Measurements from ENCODE around the gene COG2.
"Not testable (repeated sequence)": the region's sequence is repeated elsewhere in the genome, so short reads cannot be mapped to it uniquely, and the experiment has no call there.

The COG2 gene

GRCh38 chr1:230642263-230642959, at the start of gene COG2:
Gene COG2 (plus strand): TSS chr1:230642481. CDS start chr1:230642607, 126 bp downstream.
- Mint-ChIP-seq H3K4me1 (ENCODE audit: low read depth) (peaks cover 63% of the 10 kb centered on the region), H3K4me3 (peak within 1 kb of the TSS; percentile 100), H3K36me3 (ENCODE audit: low read depth) (peaks cover 19% of the 10 kb centered on the region), H3K9me3 (no peaks in the 10 kb centered on the region), H3K27me3 (peaks cover 18% of the 10 kb centered on the region), H3K27ac (peak within 1 kb of the TSS; percentile 97)

- no peak overlapping the region for H3K27ac Mint-ChIP-seq
- H3K4me3 Mint-ChIP-seq: no peak overlapping the region
- peaks cover 54% of the 10 kb centered on the region for H3K27me3 Mint-ChIP-seq
- H3K9me3 Mint-ChIP-seq: no peaks in the 10 kb centered on the region
- H3K36me3 Mint-ChIP-seq (ENCODE audit: low read depth): no peaks in the 10 kb centered on the region
- no peaks in the 10 kb centered on the region for H3K4me1 Mint-ChIP-seq (ENCODE audit: low read depth)
These were observed 49.4 kb upstream of the COG2 start for GRCh38 chr1:230592848-230593414.

- no peaks in the 10 kb centered on the region for H3K36me3 Mint-ChIP-seq (ENCODE audit: low read depth)
These were observed 48.0 kb upstream of the COG2 start for GRCh38 chr1:230594214-230594773.

GRCh38 chr1:230595181-230595580, 47.1 kb upstream of the COG2 start:
- no peak overlapping the region for H3K4me3 Mint-ChIP-seq
- H3K27ac Mint-ChIP-seq: no peak overlapping the region
- H3K36me3 Mint-ChIP-seq (ENCODE audit: low read depth): no peaks in the 10 kb centered on the region
- H3K9me3 Mint-ChIP-seq: peaks cover 5% of the 10 kb centered on the region
- no peaks in the 10 kb centered on the region for H3K4me1 Mint-ChIP-seq (ENCODE audit: low read depth)
- H3K27me3 Mint-ChIP-seq: peaks cover 44% of the 10 kb centered on the region

More at GRCh38 chr1:230594214-230594773, 48.0 kb upstream of the COG2 start:
- H3K4me1 Mint-ChIP-seq (ENCODE audit: low read depth): no peaks in the 10 kb centered on the region
- no peak overlapping the region for H3K27ac Mint-ChIP-seq
- peaks cover 41% of the 10 kb centered on the region for H3K27me3 Mint-ChIP-seq
- H3K9me3 Mint-ChIP-seq: peaks cover 5% of the 10 kb centered on the region
- H3K4me3 Mint-ChIP-seq: no peak overlapping the region

GRCh38 chr1:230596306-230596705, 46.0 kb upstream of the COG2 start:
- Mint-ChIP-seq H3K9me3 (peaks cover 5% of the 10 kb centered on the region), H3K36me3 (ENCODE audit: low read depth) (no peaks in the 10 kb centered on the region), H3K4me3 (no peak overlapping the region), H3K27ac (no peak overlapping the region), H3K27me3 (peaks cover 49% of the 10 kb centered on the region), H3K4me1 (ENCODE audit: low read depth) (no peaks in the 10 kb centered on the region)

- Mint-ChIP-seq H3K36me3 (ENCODE audit: low read depth) (no peaks in the 10 kb centered on the region), H3K4me3 (no peak overlapping the region), H3K27ac (no peak overlapping the region), H3K4me1 (ENCODE audit: low read depth) (no peaks in the 10 kb centered on the region), H3K9me3 (peaks cover 5% of the 10 kb centered on the region), H3K27me3 (peaks cover 39% of the 10 kb centered on the region)
These were observed 43.5 kb upstream of the COG2 start for GRCh38 chr1:230598745-230599144.

GRCh38 chr1:230599926-230600656, 42.2 kb upstream of the COG2 start:
- Mint-ChIP-seq H3K4me1 (ENCODE audit: low read depth) (no peaks in the 10 kb centered on the region), H3K36me3 (ENCODE audit: low read depth) (no peaks in the 10 kb centered on the region), H3K27me3 (peaks cover 35% of the 10 kb centered on the region), H3K9me3 (peaks cover 5% of the 10 kb centered on the region), H3K27ac (no peak overlapping the region), H3K4me3 (no peak overlapping the region)

- peaks cover 29% of the 10 kb centered on the region for H3K27me3 Mint-ChIP-seq
- not testable (repeated sequence) for H3K4me1 Mint-ChIP-seq (ENCODE audit: low read depth); H3K27ac Mint-ChIP-seq; H3K36me3 Mint-ChIP-seq (ENCODE audit: low read depth); H3K4me3 Mint-ChIP-seq; H3K9me3 Mint-ChIP-seq
These were observed 41.5 kb upstream of the COG2 start for GRCh38 chr1:230600657-230601400.

- Mint-ChIP-seq H3K27me3 (peaks cover 18% of the 10 kb centered on the region), H3K9me3 (no peaks in the 10 kb centered on the region), H3K36me3 (ENCODE audit: low read depth) (no peaks in the 10 kb centered on the region), H3K27ac (no peak overlapping the region), H3K4me1 (ENCODE audit: low read depth) (no peaks in the 10 kb centered on the region), H3K4me3 (no peak overlapping the region)
These were observed 33.1 kb upstream of the COG2 start for GRCh38 chr1:230609208-230609607.

- Mint-ChIP-seq H3K4me3 (no peak overlapping the region), H3K27me3 (peaks cover 23% of the 10 kb centered on the region), H3K4me1 (ENCODE audit: low read depth) (no peaks in the 10 kb centered on the region), H3K36me3 (ENCODE audit: low read depth) (no peaks in the 10 kb centered on the region), H3K27ac (no peak overlapping the region), H3K9me3 (no peaks in the 10 kb centered on the region)
These were observed 31.7 kb upstream of the COG2 start for GRCh38 chr1:230610589-230610988.

GRCh38 chr1:230611128-230611877, 31.0 kb upstream of the COG2 start:
- Mint-ChIP-seq H3K4me3 (no peak overlapping the region), H3K4me1 (ENCODE audit: low read depth) (no peaks in the 10 kb centered on the region), H3K27me3 (peaks cover 30% of the 10 kb centered on the region), H3K9me3 (no peaks in the 10 kb centered on the region), H3K27ac (no peak overlapping the region), H3K36me3 (ENCODE audit: low read depth) (no peaks in the 10 kb centered on the region)

- Mint-ChIP-seq H3K4me1 (ENCODE audit: low read depth) (no peaks in the 10 kb centered on the region), H3K4me3 (no peak overlapping the region), H3K36me3 (ENCODE audit: low read depth) (no peaks in the 10 kb centered on the region), H3K9me3 (no peaks in the 10 kb centered on the region), H3K27me3 (peaks cover 32% of the 10 kb centered on the region), H3K27ac (no peak overlapping the region)
These were observed 30.4 kb upstream of the COG2 start for GRCh38 chr1:230611878-230612235.

GRCh38 chr1:230612651-230613050, 29.6 kb upstream of the COG2 start:
- H3K4me1 Mint-ChIP-seq (ENCODE audit: low read depth): no peaks in the 10 kb centered on the region
- H3K36me3 Mint-ChIP-seq (ENCODE audit: low read depth): no peaks in the 10 kb centered on the region
- no peaks in the 10 kb centered on the region for H3K9me3 Mint-ChIP-seq
- H3K4me3 Mint-ChIP-seq: no peak overlapping the region
- no peak overlapping the region for H3K27ac Mint-ChIP-seq
- peaks cover 36% of the 10 kb centered on the region for H3K27me3 Mint-ChIP-seq

GRCh38 chr1:230614121-230614520, 28.2 kb upstream of the COG2 start:
- Mint-ChIP-seq H3K27ac (no peak overlapping the region), H3K36me3 (ENCODE audit: low read depth) (no peaks in the 10 kb centered on the region), H3K27me3 (peaks cover 42% of the 10 kb centered on the region), H3K4me3 (no peak overlapping the region), H3K4me1 (ENCODE audit: low read depth) (no peaks in the 10 kb centered on the region), H3K9me3 (no peaks in the 10 kb centered on the region)
